PC-3 (cell line): ENCODE data around the gene GFM1. TPM values are rescaled to one million over a fixed set of nuclear protein-coding genes. Genes with fewer than 3 reads are reported as not detected.
A peak's percentile ranks its signal among the peaks of the same experiment; 100 is the strongest.

Experiments
- ATAC-seq: fragments of 200-7000 bp; cut with Tn5 transposase; 2 replicates; pipeline ENCODE4 v1.9.1; 2020; ENCODE audit warnings: mild to moderate bottlenecking, moderate library complexity
- BruUV-seq: library from RNA; stranded (reverse); fragments of 400-500 nt; replicated peaks from 2 replicates; lab custom pipeline; 2021; lab: Mats Ljungman, UMichigan
- CTCF ChIA-PET: fragments of 300-600 bp; sonication (Branson Sonifier 250); formaldehyde crosslinking; loops from one replicate; lab custom pipeline; 2022; ENCODE audit warnings: antibody characterized with exemption; lab: Charles Lee
- POLR2A ChIA-PET: fragments of 300-600 bp; sonication (Branson Sonifier 250); formaldehyde crosslinking; loops from one replicate; lab custom pipeline; 2022; ENCODE audit warnings: antibody characterized with exemption; ENCODE audit not compliant: unreplicated experiment; lab: Charles Lee
- DNase-seq: peaks from one replicate; pipeline ENCODE4 v3.0.0-alpha.2; 2015
- H2AFZ ChIP-seq: fragments of 300-600 bp; sonication (generic); 2 replicates; pipeline ENCODE4 v1.6.0; 2016; ENCODE audit warnings: antibody characterized with exemption, low read length
- H3F3A ChIP-seq: fragments of 300-600 bp; sonication (generic); one replicate; pipeline ENCODE4 v1.6.0; 2017; ENCODE audit warnings: antibody characterized with exemption, low read length, control low read depth, mild to moderate bottlenecking; ENCODE audit not compliant: unreplicated experiment
- H3K27ac ChIP-seq: fragments of 300-600 bp; sonication (generic); 2 replicates; pipeline ENCODE4 v1.5.1; 2016; ENCODE audit warnings: mild to moderate bottlenecking, low read length
- H3K27me3 ChIP-seq: fragments of 300-600 bp; sonication (generic); 2 replicates; pipeline ENCODE4 v1.6.1; 2016; ENCODE audit warnings: low read length, mixed read lengths
- H3K36me3 ChIP-seq: fragments of 300-600 bp; sonication (generic); 2 replicates; pipeline ENCODE4 v1.6.1; 2016; ENCODE audit warnings: low read depth, mixed run types, low read length, mixed read lengths
- H3K4me1 ChIP-seq: fragments of 300-600 bp; sonication (generic); 2 replicates; pipeline ENCODE4 v1.5.1; 2016; ENCODE audit warnings: low read length; ENCODE audit not compliant: insufficient read depth
- H3K4me2 ChIP-seq: fragments of 300-600 bp; sonication (generic); 2 replicates; pipeline ENCODE4 v1.6.0; 2016; ENCODE audit warnings: low read length
- H3K4me3 ChIP-seq: fragments of 300-600 bp; sonication (generic); 2 replicates; pipeline ENCODE4 v1.5.1; 2016; ENCODE audit warnings: mild to moderate bottlenecking, low read length, mixed read lengths
- H3K79me2 ChIP-seq: fragments of 300-600 bp; sonication (generic); 2 replicates; pipeline ENCODE4 v1.6.1; 2017; ENCODE audit warnings: low read length, mixed read lengths
- H3K9ac ChIP-seq: fragments of 300-600 bp; sonication (generic); 2 replicates; pipeline ENCODE4 v1.6.0; 2016; ENCODE audit warnings: mild to moderate bottlenecking, low read length
- H3K9me2 ChIP-seq: fragments of 300-600 bp; sonication (generic); replicated peaks from 2 replicates; pipeline ENCODE4 v1.6.1; 2016; ENCODE audit warnings: mixed run types, low read length, mixed read lengths
- H3K9me3 ChIP-seq: fragments of 300-600 bp; sonication (generic); 2 replicates; pipeline ENCODE4 v1.6.1; 2016; ENCODE audit warnings: low read length, mixed read lengths
- H4K20me1 ChIP-seq: fragments of 300-600 bp; sonication (generic); 2 replicates; pipeline ENCODE4 v1.6.1; 2016; ENCODE audit warnings: low read length, mixed read lengths
- EZH2 ChIP-seq: fragments of 300-600 bp; sonication (generic); IDR thresholded peaks from one replicate; pipeline ENCODE4 v1.6.1; 2017; ENCODE audit warnings: antibody characterized with exemption, mild to moderate bottlenecking, low read length; ENCODE audit not compliant: unreplicated experiment
- EZH2phosphoT487 ChIP-seq: fragments of 300-600 bp; sonication (generic); IDR thresholded peaks from 2 replicates; pipeline ENCODE4 v1.6.1; 2018; ENCODE audit warnings: mild to moderate bottlenecking, antibody characterized with exemption, low read length, borderline replicate concordance
- intact Hi-C: fragments of 100-400 bp; cut with micrococcal nuclease; formaldehyde crosslinking; loops from 2 replicates; pipeline ENCODE4 v1.9.0; 2023
- total RNA-seq: library from RNA; depleted of rRNA; stranded (reverse); fragments of >200 nt; gene quantifications from 2 replicates; pipeline ENCODE4 v1.2.3, GENCODE V29; 2014
- TF ChIP-seq, protein P1 (sequence below): fragments of 300-600 bp; sonication (generic); conservative IDR thresholded peaks from 2 replicates; pipeline ENCODE4 v1.5.1; 2017; ENCODE audit warnings: antibody characterized with exemption, low read depth, mild to moderate bottlenecking, low read length

Gene GFM1
- total RNA-seq, 1 experiment from 2014 or later = 37.5 TPM

DNA sequence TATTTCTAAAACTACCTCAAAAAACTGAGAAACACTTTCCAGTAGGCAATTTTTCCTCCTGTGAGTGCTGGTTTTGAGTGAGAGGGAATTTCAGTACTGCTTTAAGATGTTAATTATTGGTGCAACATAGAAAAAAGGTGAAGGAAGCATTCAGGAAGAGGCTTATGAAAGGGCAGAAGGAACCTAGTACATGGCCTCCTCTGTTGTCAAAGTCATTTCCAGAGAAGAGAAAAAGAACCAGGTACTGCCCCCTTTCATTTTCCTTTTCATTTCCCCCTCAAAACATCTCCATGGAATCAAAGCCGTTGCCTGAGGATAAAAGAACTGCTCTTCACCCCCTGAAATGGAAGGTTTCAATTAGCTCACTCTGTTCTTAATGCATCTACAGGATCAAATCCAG is 68.1 kb downstream of the GFM1 start:
- ChIA-PET CTCF (no interaction called here), POLR2A (no interaction called here)
- peaks cover 9% of the 10 kb centered on the region; the same call in 1 of the 2 replicates for H3K36me3 ChIP-seq
- H3K9me2 ChIP-seq = no peaks in the 10 kb centered on the region
- no peaks in the 10 kb centered on the region for H3K79me2 ChIP-seq
- H3K27me3 ChIP-seq = no peaks in the 10 kb centered on the region
- no peak overlapping the region for H3K9ac ChIP-seq
- H3K4me2 ChIP-seq = no peak overlapping the region
- intact Hi-C loops = no loop called here
- H4K20me1 ChIP-seq = no peaks in the 10 kb centered on the region
- no peaks in the 10 kb centered on the region for H3K9me3 ChIP-seq
- no peaks in the 10 kb centered on the region for H3F3A ChIP-seq
- H2AFZ ChIP-seq = no peak overlapping the region
- peaks cover 60% of the 10 kb centered on the region for H3K4me1 ChIP-seq
- TF ChIP-seq, protein P1, sequence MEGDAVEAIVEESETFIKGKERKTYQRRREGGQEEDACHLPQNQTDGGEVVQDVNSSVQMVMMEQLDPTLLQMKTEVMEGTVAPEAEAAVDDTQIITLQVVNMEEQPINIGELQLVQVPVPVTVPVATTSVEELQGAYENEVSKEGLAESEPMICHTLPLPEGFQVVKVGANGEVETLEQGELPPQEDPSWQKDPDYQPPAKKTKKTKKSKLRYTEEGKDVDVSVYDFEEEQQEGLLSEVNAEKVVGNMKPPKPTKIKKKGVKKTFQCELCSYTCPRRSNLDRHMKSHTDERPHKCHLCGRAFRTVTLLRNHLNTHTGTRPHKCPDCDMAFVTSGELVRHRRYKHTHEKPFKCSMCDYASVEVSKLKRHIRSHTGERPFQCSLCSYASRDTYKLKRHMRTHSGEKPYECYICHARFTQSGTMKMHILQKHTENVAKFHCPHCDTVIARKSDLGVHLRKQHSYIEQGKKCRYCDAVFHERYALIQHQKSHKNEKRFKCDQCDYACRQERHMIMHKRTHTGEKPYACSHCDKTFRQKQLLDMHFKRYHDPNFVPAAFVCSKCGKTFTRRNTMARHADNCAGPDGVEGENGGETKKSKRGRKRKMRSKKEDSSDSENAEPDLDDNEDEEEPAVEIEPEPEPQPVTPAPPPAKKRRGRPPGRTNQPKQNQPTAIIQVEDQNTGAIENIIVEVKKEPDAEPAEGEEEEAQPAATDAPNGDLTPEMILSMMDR = no peak
- TF ChIP-seq EZH2 (no peak), EZH2phosphoT487 (no peak)
- no TSS peak for BruUV-seq
- peak overlapping the region; percentile 83; the same call in 1 of the 2 replicates for H3K27ac ChIP-seq
- ATAC-seq (no peak), DNase-seq (no peak)
- no peak overlapping the region for H3K4me3 ChIP-seq

DNA sequence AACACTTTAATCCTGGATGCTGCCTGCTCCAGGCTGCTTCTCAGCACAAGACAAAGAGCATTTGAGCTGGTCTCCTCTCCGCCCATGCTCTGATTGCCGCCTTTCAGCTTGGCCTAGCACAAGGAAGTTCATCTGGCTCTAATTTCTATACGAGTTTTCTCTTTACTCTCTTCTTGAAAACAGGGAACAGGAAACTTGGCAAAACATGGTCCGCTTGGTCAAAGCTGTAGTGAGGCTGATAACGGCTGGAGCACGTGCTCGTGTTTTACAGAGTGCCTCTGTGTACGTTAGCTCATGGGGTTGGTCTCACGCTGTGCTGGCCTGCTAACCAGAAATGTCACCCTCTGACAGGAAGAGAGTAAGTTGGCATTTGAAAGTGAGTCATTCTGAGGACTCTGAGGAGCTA is 68.8 kb downstream of the GFM1 start:
- no peak overlapping the region for H3K4me3 ChIP-seq
- no peaks in the 10 kb centered on the region for H3F3A ChIP-seq
- H3K9me2 ChIP-seq = no peaks in the 10 kb centered on the region
- intact Hi-C loops = no loop called here
- no peaks in the 10 kb centered on the region for H3K9me3 ChIP-seq
- H3K36me3 ChIP-seq = peaks cover 7% of the 10 kb centered on the region; the same call in 1 of the 2 replicates
- no peak overlapping the region for H2AFZ ChIP-seq
- no peaks in the 10 kb centered on the region for H4K20me1 ChIP-seq
- ATAC-seq = no peak
- no peak overlapping the region for H3K9ac ChIP-seq
- BruUV-seq = no TSS peak
- H3K4me2 ChIP-seq = no peak overlapping the region
- DNase-seq = no peak
- POLR2A ChIA-PET = no interaction called here
- no peak overlapping the region for H3K27ac ChIP-seq
- CTCF ChIA-PET = no interaction called here
- no peaks in the 10 kb centered on the region for H3K79me2 ChIP-seq
- peaks cover 66% of the 10 kb centered on the region for H3K4me1 ChIP-seq
- TF ChIP-seq, protein P1 = no peak
- TF ChIP-seq EZH2 = no peak
- TF ChIP-seq EZH2phosphoT487 = no peak
- H3K27me3 ChIP-seq = no peaks in the 10 kb centered on the region

DNA sequence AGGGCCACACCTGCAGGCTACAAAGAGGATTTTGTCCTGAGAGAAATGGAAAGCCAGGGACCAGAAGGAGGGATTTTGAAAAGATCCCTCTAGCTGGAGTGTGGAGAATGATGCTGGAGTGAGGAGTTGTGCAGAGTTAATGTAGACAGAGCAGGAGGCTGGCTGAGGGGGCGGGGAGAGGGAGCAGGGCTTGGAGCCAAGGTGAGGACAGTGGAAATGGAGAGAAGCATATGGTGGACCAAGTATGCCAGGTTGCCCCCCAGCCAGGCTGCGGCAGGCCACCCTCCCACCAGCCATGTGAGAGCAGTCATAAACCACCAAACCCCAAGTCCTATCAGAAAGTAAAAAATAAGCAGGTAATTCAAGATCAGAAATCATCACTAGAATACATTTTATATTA is 73.2 kb downstream of the GFM1 start:
- no peaks in the 10 kb centered on the region for H3K36me3 ChIP-seq
- H3K9me3 ChIP-seq = no peaks in the 10 kb centered on the region
- TF ChIP-seq EZH2phosphoT487 (no peak), EZH2 (no peak)
- TF ChIP-seq, protein P1 = no peak
- H3K27me3 ChIP-seq = no peaks in the 10 kb centered on the region
- H2AFZ ChIP-seq = no peak overlapping the region
- ChIA-PET POLR2A (no interaction called here), CTCF (interaction anchor here (1.2 kb wide), 1 partner anchor 10 kb away, joined by 3 read pairs; no protein-coding TSS in a partner anchor)
- no peaks in the 10 kb centered on the region for H3K9me2 ChIP-seq
- H3K4me1 ChIP-seq = peaks cover 48% of the 10 kb centered on the region
- peak overlapping the region; percentile 3 for H3K4me2 ChIP-seq
- intact Hi-C loops = no loop called here
- peak overlapping the region; percentile 52 for H3K9ac ChIP-seq
- no peak for ATAC-seq
- no peaks in the 10 kb centered on the region for H3K79me2 ChIP-seq
- BruUV-seq = no TSS peak
- DNase-seq = no peak
- peak overlapping the region; percentile 100 for H3K27ac ChIP-seq
- no peaks in the 10 kb centered on the region for H4K20me1 ChIP-seq
- no peak overlapping the region for H3K4me3 ChIP-seq
- no peaks in the 10 kb centered on the region for H3F3A ChIP-seq
